Stimulated activated CD4-positive, alpha-beta T cell treated with anti-CD3 and anti-CD28 coated beads, Interleukin-1b, Interleukin-23, amount 100 ng/mL, for 48 hours (primary cell): Measurements from ENCODE around the gene SHB.

Experiments
- DNase-seq: peaks from one replicate; pipeline ENCODE4 v3.0.0-alpha.2; 2020

The SHB gene

GRCh38 chr9:37925786-37926736, 143.0 kb downstream of the SHB start:
- DNase-seq: no peak

DNA sequence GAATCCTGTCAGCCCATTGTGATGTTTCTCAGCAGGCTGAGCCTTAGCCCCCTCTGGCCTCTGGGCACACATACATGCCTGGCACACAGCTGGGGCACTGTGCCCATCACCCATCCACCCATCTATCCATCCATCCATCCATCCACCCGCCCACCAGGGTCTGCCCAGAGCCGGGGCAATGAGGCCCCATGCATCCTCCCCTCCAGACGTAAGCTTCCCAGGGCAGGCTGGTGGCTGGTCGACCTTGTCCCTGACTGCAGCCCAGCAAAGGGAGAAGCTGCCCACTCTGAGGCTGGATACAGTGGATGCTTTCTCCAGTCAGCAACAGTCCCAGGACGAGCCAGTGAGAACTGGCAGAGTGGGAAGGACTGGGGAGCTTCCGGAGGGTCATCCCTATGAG, 144.0 kb downstream of the SHB start:
- DNase-seq: no peak

DNA sequence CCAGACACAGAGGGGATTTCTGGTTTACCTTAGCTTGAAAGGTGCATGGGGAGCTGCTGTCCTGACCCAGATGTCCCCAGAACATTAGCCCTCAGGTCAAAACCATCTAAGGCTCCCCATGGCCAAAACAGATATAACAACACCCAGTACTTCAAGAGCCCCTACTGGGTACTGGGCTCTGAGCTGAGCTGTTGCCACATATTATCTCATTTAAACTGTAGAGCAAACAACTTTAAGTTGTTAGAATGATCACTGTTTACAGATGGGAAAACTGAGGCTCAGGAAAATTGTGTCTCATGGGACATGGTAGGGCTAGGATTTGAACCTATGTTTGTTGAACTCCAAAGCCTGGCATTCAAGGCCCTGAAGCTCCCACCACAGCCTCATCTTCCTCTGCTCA, 144.5 kb downstream of the SHB start:
- no peak for DNase-seq

- no peak for DNase-seq
Observed at GRCh38 chr9:37923796-37924427, 145.1 kb downstream of the SHB start.

DNA sequence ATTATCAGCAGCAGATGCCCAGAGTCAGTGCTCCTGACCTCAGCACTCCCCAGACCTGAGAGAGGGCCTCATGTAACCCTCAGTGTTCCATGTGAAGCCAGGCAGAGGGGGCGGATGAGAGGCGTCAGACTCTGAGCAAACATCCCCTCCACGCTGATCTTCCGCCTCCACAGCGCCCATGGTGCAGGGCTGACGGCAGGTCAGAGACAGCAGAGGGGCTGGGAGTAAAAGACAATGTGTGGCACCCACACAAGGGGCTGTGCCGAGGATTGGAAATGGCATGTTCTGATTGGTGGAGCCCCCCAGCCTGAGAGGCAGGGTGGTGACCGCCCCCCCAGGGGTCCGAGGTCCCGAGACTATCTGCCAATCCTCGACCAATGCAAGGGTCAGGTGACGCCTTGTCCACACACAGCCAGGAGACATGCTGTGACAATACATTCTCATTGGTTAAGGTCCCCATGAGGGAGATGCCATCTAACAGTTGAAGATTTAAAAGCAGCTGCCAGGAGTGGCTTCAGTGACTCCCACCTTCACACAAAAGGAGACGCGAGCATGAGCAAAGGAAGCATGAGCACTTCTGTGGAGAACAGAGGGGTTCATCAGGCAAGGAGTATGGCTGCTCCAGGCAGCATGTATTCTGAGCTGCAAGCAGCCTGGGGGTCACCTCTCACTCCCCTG, 145.8 kb downstream of the SHB start:
- DNase-seq: no peak

- DNase-seq: no peak
Observed at GRCh38 chr9:37922363-37923117, 146.5 kb downstream of the SHB start.

DNA sequence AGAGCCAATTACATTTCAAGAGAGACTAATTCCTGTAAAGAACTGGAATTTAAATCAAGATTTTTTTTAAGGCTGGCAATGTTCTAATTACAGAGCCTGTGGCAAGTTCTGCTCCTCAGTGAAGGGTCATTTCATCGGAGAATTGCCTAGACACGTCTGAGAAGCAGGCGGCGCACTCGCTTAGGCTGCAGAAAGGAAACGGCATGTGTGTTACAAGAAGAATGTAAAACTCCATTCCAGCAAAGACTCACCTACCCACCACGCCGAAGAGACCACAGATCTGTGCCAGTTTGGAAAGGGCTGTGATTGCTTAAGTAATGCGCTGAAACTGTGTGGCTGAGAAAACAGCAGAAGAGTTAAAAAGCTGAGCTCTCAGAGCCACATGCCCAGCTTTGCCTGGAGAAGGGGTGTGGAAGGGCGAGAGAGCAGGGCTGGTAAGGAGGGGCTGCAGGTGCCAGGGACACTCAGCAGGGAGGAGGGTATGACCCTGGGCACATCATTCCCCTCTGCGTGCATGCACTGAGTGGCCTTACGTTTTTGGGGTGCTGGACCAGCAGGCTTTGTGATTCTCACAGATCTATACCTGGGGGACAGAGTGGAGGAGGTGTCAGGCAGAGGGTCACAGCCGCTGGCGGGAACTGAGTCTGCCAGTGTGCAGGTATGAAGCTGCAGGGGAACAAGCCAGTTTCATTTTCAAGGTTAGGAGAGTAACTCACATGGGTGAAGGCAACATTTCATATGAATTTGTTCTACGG, 147.3 kb downstream of the SHB start:
- DNase-seq: no peak

DNA sequence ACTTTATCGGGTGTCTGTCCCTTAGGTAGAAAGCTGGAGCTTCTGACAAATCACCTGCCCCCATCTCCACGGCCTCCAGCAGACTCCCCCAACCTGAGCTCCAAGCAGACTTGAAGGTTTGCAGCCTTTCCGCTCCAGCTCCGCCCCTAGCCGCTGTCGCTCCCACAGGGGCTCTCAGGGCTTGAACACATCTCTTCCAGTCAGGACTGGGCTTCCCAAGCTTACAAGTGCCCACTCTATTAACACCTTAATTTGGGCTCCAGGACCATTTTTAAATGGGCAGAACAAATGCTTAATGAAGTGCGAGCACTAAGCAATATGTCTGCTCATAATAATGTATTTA, 147.9 kb downstream of the SHB start:
- DNase-seq: no peak

- peak; percentile 19 for DNase-seq
Observed at GRCh38 chr9:37920471-37921167, 148.4 kb downstream of the SHB start.

- no peak for DNase-seq
Observed at GRCh38 chr9:37919956-37920335, 149.1 kb downstream of the SHB start.

DNA sequence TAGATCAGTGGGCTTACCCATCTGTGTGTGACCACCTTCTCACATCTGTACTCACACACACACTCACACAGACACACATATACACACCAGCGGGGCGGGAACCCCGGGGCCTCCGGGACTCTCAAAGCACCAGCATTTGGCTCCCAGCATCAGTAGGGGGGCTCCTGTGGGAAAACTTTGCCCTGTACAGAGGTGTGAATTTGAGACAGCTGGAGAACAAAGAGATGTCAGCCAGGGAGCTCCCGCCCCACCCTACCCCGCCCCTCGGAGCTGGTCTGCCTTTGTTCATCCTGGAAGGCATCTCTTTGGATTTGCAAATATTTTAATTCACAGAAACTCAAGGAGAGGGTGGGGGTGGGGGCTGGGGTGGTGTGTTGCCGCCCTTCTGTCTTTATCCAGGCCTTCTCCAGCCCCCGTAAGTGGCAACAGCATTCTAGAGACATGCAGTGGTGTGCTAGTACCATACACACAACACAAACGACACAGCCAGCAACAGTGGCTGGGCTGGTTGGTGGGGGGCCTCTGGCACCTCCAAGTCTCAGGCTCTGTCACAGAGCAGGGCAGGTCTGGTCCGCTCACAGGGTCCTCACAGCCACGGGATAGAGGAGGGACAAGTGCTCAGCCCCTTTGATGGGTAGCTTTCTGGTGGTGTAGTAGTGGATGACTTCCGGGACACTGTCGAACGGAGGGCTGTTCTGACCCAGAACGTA, 149.6 kb downstream of the SHB start:
- no peak for DNase-seq

GRCh38 chr9:37918665-37919170, 150.3 kb downstream of the SHB start:
- no peak for DNase-seq

GRCh38 chr9:37917801-37918664, 151.0 kb downstream of the SHB start:
- no peak for DNase-seq

DNA sequence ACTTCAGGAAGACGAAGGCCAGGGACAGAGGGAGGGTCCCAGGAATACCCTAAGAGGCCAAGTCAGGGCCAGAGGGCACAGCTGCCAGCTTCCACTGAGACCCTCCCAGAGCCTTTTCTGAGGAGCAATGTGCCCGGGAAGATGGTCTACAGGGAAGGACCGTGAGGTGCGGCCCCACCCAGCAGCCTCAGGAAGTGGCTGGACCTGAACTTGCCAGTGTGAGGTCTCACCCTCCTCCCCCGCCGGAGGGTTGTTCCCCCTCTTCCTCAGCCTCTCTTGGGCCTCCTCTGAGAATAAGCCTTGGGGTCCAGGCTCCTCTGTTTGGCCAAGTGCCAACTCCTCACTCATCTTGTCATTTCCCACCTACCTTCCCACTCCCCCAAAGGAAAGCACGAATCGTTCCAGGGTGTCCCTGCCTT, 151.7 kb downstream of the SHB start:
- DNase-seq: no peak

DNA sequence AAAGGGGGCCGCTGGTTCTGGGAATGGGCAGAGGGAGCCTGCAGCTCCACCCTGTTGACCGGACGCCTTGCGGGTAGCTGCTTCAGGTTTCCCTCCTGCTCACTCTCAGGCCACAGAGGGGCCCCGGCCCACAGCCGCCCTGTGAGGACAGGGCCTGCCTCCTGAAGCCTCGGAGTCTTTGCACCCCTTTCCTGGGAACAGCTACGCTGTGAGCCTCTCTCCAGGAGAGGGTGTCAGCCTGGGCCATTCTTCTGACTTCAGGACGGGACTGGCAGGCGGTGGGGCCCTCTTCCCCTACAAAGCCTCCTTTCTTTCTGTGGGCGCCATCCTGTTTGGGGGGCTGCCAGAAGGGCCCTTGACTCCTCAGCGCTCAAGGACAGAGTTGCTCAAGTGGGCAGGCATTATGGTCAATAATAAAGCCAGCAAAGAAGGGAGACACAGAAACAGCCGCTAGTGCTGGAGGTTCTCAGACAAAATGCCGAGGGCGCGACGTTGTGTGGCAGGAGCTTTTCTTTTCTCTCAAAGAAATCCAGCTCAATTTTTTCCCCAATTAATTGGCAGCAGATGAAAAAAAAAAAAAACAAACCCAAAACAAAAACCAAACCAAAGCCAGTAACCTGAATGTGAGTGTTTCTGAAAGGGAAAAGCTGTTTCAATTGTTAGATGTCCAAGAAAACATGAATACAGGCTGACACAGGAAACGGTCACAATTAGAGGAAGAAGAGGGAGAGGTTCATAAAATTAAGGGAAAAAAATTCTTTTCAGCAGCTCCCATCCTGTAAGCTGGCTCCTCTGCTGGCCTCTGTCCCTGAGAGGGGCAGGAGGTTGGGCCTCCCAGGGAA, 152.3 kb downstream of the SHB start:
- DNase-seq: no peak

- no peak for DNase-seq
Observed at GRCh38 chr9:37915911-37916470, 153.0 kb downstream of the SHB start.

DNA sequence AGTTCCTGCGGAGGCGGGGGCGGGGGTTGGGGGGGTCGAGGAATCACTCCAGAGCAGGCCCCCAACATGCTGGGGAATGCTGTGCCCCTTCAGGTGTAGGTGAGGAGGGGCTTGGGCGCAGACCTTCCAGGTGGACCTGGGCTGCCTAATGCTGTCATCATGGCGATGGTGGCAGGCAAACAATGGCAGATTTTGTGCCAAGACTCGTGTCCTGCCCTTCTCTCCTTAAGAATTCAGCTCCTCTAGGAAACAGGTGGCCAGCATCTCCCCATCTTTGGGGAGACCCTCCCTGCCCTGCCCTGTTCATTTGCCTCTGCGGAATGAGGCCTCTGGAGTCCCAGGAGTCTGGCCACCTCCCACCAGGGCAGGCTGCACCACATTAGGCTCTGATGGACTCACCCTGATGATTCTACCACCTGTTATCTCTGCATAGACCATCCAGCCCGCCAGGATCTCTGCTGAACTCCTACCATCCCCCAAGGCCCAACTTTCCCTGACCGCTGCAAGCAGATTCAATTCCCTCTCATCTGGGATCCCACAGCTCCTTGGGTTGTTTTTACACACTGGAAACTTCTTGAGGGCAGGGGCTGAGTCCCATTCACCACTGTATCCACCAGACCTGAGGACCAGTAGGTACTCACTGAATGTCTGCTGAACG, 154.2 kb downstream of the SHB start:
- DNase-seq: no peak

DNA sequence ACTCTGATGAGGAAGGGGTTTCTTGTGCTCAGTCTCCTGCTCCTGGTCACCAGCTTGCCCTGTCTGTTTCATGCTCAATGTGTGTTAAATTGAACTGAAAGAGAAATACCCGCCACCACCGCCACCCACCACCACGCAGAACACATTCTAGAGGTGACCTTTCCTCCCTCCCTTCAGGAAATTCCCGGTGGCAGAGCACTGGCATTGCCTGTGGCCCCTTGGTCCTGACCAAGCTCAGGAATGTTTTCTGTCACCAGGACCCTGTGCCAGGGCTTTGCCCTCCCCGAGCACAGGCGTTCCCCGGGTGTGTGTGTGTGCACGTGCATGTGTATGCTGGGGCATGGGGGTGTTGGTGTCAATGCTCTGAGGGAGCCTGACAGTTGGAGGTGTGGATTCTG, 154.9 kb downstream of the SHB start:
- DNase-seq: no peak
